MCF 10A (cell line): ENCODE data around the gene ARL8B. TPM values are rescaled to one million over a fixed set of nuclear protein-coding genes. Genes with fewer than 3 reads are reported as not detected.

Experiments
- BruUV-seq: library from RNA; stranded (reverse); fragments of 400-500 nt; replicated peaks from 2 replicates; lab custom pipeline; 2021; lab: Mats Ljungman, UMichigan
- CTCF ChIA-PET: fragments of 300-600 bp; sonication (Branson Sonifier 250); formaldehyde crosslinking; extraction: SDS; loops from one replicate; lab custom pipeline; 2021; ENCODE audit warnings: antibody characterized with exemption, inconsistent platforms; lab: Yijun Ruan, JAX
- POLR2A ChIA-PET: fragments of 300-600, 350-650 bp; sonication (Branson Sonifier 250); formaldehyde crosslinking; extraction: SDS; loops from one replicate; lab custom pipeline; 2020; ENCODE audit warnings: antibody characterized with exemption, inconsistent platforms; lab: Yijun Ruan, JAX
- DNase-seq: peaks from one replicate; pipeline ENCODE4 v3.0.0-alpha.2; 2018; ENCODE audit not compliant: unreplicated experiment
- H3K27ac Mint-ChIP-seq: one replicate; pipeline ENCODE4 v1.8.0; 2022; ENCODE audit warnings: mild to moderate bottlenecking, low read depth, mixed read lengths; ENCODE audit not compliant: unreplicated experiment
- H3K27me3 Mint-ChIP-seq: one replicate; pipeline ENCODE4 v1.8.0; 2022; ENCODE audit warnings: mixed read lengths; ENCODE audit not compliant: insufficient read depth, unreplicated experiment
- H3K36me3 Mint-ChIP-seq: one replicate; pipeline ENCODE4 v1.8.0; 2022; ENCODE audit warnings: mild to moderate bottlenecking, moderate library complexity, mixed read lengths; ENCODE audit not compliant: insufficient read depth, unreplicated experiment
- H3K4me1 Mint-ChIP-seq: one replicate; pipeline ENCODE4 v1.8.0; 2022; ENCODE audit warnings: mixed read lengths; ENCODE audit not compliant: insufficient read depth, unreplicated experiment
- H3K4me3 Mint-ChIP-seq: one replicate; pipeline ENCODE4 v1.8.0; 2022; ENCODE audit warnings: mild to moderate bottlenecking, moderate library complexity, mixed read lengths; ENCODE audit not compliant: unreplicated experiment
- H3K9me3 Mint-ChIP-seq: one replicate; pipeline ENCODE4 v1.8.0; 2022; ENCODE audit warnings: mixed read lengths; ENCODE audit not compliant: unreplicated experiment
- intact Hi-C: fragments of 100-400 bp; cut with micrococcal nuclease; formaldehyde crosslinking; loops from 2 replicates; pipeline ENCODE4 v1.14.1; 2022
- total RNA-seq: library from RNA; stranded (reverse); gene quantifications from 2 replicates; pipeline ENCODE4 v1.2.3, GENCODE V29; 2022
- TF ChIP-seq, protein P1 (sequence below): fragments of 200-600 bp; IDR thresholded peaks from one replicate; pipeline ENCODE4 v1.8.0; 2022; ENCODE audit warnings: antibody characterized with exemption, mild to moderate bottlenecking; ENCODE audit not compliant: unreplicated experiment

Gene ARL8B
- total RNA-seq, 1 experiment from 2014 or later: 53.6 TPM

DNA sequence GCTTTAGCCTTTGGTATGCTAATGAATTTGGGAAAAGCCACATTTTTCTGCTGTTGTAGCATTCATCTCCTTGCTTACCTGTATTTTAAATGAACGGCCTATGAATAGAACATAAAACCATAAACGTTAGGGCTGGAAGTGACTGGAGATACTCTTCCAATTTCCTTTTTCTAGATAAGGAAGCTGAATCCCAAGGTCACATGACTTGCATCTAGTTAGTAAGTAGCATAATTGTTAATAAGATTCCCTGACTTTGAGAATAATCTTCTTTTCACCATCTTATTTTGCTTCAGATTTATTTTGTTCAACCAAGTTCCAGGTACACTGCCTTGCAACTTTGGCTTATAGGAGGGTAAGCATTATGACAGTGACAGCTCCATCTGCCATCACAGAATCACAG lies 44.8 kb downstream of the ARL8B start:
- POLR2A ChIA-PET: interaction anchor here (3.2 kb wide), 1 partner anchor 19 kb away, joined by 12 read pairs; no protein-coding TSS in a partner anchor
- TF ChIP-seq, protein P1, sequence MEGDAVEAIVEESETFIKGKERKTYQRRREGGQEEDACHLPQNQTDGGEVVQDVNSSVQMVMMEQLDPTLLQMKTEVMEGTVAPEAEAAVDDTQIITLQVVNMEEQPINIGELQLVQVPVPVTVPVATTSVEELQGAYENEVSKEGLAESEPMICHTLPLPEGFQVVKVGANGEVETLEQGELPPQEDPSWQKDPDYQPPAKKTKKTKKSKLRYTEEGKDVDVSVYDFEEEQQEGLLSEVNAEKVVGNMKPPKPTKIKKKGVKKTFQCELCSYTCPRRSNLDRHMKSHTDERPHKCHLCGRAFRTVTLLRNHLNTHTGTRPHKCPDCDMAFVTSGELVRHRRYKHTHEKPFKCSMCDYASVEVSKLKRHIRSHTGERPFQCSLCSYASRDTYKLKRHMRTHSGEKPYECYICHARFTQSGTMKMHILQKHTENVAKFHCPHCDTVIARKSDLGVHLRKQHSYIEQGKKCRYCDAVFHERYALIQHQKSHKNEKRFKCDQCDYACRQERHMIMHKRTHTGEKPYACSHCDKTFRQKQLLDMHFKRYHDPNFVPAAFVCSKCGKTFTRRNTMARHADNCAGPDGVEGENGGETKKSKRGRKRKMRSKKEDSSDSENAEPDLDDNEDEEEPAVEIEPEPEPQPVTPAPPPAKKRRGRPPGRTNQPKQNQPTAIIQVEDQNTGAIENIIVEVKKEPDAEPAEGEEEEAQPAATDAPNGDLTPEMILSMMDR: no peak
- Mint-ChIP-seq H3K36me3 (peaks cover 17% of the 10 kb centered on the region), H3K4me3 (no peak overlapping the region), H3K27me3 (no peaks in the 10 kb centered on the region), H3K9me3 (no peaks in the 10 kb centered on the region), H3K27ac (no peak overlapping the region), H3K4me1 (peaks cover 5% of the 10 kb centered on the region)
- CTCF ChIA-PET: interaction anchor here (0.7 to 1.6 kb wide), 2 partner anchors 16 to 50 kb away, joined by 3 to 5 read pairs; no protein-coding TSS in a partner anchor
- intact Hi-C loops: no loop called here
- DNase-seq: no peak
- no TSS peak for BruUV-seq

DNA sequence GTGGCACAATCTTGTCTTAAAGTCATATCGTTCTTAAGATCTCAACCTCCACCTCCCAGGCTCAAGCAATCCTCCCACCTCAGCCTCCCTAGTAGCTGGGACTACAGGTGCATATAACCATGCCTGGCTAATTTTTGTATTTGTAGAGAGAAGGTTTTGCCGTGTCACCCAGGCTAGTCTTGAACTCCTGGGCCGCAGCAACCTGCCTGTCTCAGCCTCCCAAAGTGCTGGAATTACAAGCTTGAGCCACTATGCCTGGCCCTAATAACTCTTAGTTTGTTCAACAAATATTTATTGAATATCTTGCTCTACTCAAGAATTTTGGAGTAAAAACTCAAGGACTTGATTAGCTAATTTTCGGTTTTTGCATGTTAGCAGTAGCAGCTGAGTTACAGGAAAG lies 46.0 kb downstream of the ARL8B start:
- Mint-ChIP-seq H3K27me3 (no peaks in the 10 kb centered on the region), H3K9me3 (no peaks in the 10 kb centered on the region), H3K36me3 (peaks cover 27% of the 10 kb centered on the region), H3K27ac (no peak overlapping the region), H3K4me3 (no peak overlapping the region), H3K4me1 (no peaks in the 10 kb centered on the region)
- no TSS peak for BruUV-seq
- no peak for DNase-seq
- TF ChIP-seq, protein P1: no peak
- ChIA-PET POLR2A (interaction anchor here (0.7 to 3.2 kb wide), 6 partner anchors 10 to 45 kb away, joined by 3 to 12 read pairs (median 4); no protein-coding TSS in a partner anchor), CTCF (interaction anchor here (0.6 kb wide), 1 partner anchor 16 kb away, joined by 3 read pairs; no protein-coding TSS in a partner anchor)
- intact Hi-C loops: no loop called here

DNA sequence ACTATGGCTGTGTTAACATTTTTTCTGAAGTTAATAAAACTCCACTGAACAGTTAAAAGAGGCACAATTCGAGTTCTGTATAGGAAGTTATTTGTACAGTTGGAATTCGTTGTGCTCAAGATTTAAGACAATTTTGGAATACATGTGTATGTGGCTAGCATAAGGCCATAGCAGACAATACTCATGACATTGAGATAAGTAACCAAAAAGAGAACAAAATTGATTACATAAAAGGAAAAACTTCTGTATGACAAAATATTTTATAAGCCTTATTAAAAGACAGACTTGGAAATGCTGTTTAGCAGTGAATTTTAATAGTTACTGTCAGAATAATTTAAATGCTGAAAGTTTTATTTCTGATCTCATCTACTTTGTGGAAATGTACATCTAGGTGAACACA lies 47.7 kb downstream of the ARL8B start:
- POLR2A ChIA-PET: interaction anchor here (3.2 kb wide), 1 partner anchor 16 kb away, joined by 12 read pairs; no protein-coding TSS in a partner anchor
- BruUV-seq: no TSS peak
- CTCF ChIA-PET: no interaction called here
- no peak overlapping the region for H3K4me3 Mint-ChIP-seq
- H3K9me3 Mint-ChIP-seq: no peaks in the 10 kb centered on the region
- intact Hi-C loops: no loop called here
- H3K36me3 Mint-ChIP-seq: peaks cover 40% of the 10 kb centered on the region
- H3K4me1 Mint-ChIP-seq: no peaks in the 10 kb centered on the region
- no peak for DNase-seq
- H3K27me3 Mint-ChIP-seq: no peaks in the 10 kb centered on the region
- TF ChIP-seq, protein P1: no peak
- H3K27ac Mint-ChIP-seq: peak overlapping the region; percentile 49

DNA sequence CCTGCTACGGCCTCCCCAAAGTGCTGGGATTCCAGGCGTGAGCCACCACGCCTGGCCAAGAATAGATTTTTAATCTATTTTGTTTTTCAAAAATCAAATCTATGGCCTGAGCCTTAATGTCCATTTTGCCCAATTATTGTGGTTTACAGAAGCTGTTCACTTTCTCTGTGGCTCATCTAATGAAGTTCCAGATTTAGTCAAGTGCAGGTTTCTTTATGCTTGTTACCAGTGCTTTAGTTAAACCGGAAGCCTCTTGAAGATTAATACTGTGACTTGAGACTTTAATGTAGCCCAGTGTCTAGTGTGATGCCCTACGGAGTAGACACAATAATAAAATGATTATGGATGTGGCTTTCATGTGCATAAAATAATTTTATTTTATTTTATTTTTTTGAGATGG lies 48.9 kb downstream of the ARL8B start:
- Mint-ChIP-seq H3K27me3 (no peaks in the 10 kb centered on the region), H3K27ac (no peak overlapping the region), H3K9me3 (no peaks in the 10 kb centered on the region), H3K4me3 (no peak overlapping the region), H3K36me3 (peaks cover 49% of the 10 kb centered on the region), H3K4me1 (no peaks in the 10 kb centered on the region)
- CTCF ChIA-PET: no interaction called here
- POLR2A ChIA-PET: interaction anchor here (1.8 to 3.3 kb wide), 2 partner anchors 14 to 18 kb away, joined by 8 to 21 read pairs; no protein-coding TSS in a partner anchor
- intact Hi-C loops: no loop called here
- DNase-seq: no peak
- TF ChIP-seq, protein P1: no peak
- BruUV-seq: no TSS peak
